ENCODE results near the gene PMFBP1.

Gene PMFBP1

GRCh38 chr16:72142476-72142875 lies 29.5 kb downstream of the PMFBP1 start:
- no peak for TF ChIP-seq CTCF (IDR thresholded peaks at IDR 0.05; ENCODE audit: control insufficient read depth, insufficient read depth, low read depth, low read length, missing control alignments)
- DNase-seq (ENCODE audit: low read depth) = no peak
- no peak overlapping the region for H3K4me3 ChIP-seq (ENCODE audit: control insufficient read depth, low read depth, low read length)

- TF ChIP-seq CTCF (IDR thresholded peaks at IDR 0.05; ENCODE audit: control insufficient read depth, insufficient read depth, low read depth, low read length, missing control alignments) = no peak
- H3K4me3 ChIP-seq (ENCODE audit: control insufficient read depth, low read depth, low read length) = no peak overlapping the region
- DNase-seq (ENCODE audit: low read depth) = no peak
Measured at GRCh38 chr16:72139908-72140307, 32.0 kb downstream of the PMFBP1 start.

- DNase-seq (ENCODE audit: low read depth) = no peak
- no peak for TF ChIP-seq CTCF (IDR thresholded peaks at IDR 0.05; ENCODE audit: control insufficient read depth, insufficient read depth, low read depth, low read length, missing control alignments)
Measured at GRCh38 chr16:72138064-72138572, 33.8 kb downstream of the PMFBP1 start.

GRCh38 chr16:72137380-72138063 lies 34.4 kb downstream of the PMFBP1 start:
- TF ChIP-seq CTCF (IDR thresholded peaks at IDR 0.05; ENCODE audit: control insufficient read depth, insufficient read depth, low read depth, low read length, missing control alignments) = no peak

More at GRCh38 chr16:72138064-72138572, 33.8 kb downstream of the PMFBP1 start:
- no peak overlapping the region for H3K4me3 ChIP-seq (ENCODE audit: control insufficient read depth, low read depth, low read length)

GRCh38 chr16:72134507-72134906 lies 37.4 kb downstream of the PMFBP1 start:
- TF ChIP-seq CTCF (IDR thresholded peaks at IDR 0.05; ENCODE audit: control insufficient read depth, insufficient read depth, low read depth, low read length, missing control alignments) = no peak
- no peak for DNase-seq (ENCODE audit: low read depth)
- no peak overlapping the region for H3K4me3 ChIP-seq (ENCODE audit: control insufficient read depth, low read depth, low read length)

More at GRCh38 chr16:72137380-72138063, 34.4 kb downstream of the PMFBP1 start:
- no peak for DNase-seq (ENCODE audit: low read depth)
- no peak overlapping the region for H3K4me3 ChIP-seq (ENCODE audit: control insufficient read depth, low read depth, low read length)

GRCh38 chr16:72132726-72133125 lies 39.2 kb downstream of the PMFBP1 start:
- DNase-seq (ENCODE audit: low read depth) = no peak
- H3K4me3 ChIP-seq (ENCODE audit: control insufficient read depth, low read depth, low read length) = no peak overlapping the region
- no peak for TF ChIP-seq CTCF (IDR thresholded peaks at IDR 0.05; ENCODE audit: control insufficient read depth, insufficient read depth, low read depth, low read length, missing control alignments)
